GM12875 (cell line): ENCODE data around the gene MYH6.
"Not testable (repeated sequence)": the region's sequence is repeated elsewhere in the genome, so short reads cannot be mapped to it uniquely, and the experiment has no call there.

ENCODE experiments used
- H3K4me3 ChIP-seq: one replicate; pipeline ENCODE4 v1.5.1; 2011; ENCODE audit warnings: low read depth, low read length, control low read depth
- TF ChIP-seq, protein P1 (sequence below): IDR thresholded peaks from 2 replicates; pipeline ENCODE4 v1.5.1; 2011; ENCODE audit warnings: low read depth, mild to moderate bottlenecking, control low read depth, inconsistent platforms, low read length, moderate library complexity, borderline replicate concordance; ENCODE audit not compliant: insufficient read depth

The MYH6 gene

DNA sequence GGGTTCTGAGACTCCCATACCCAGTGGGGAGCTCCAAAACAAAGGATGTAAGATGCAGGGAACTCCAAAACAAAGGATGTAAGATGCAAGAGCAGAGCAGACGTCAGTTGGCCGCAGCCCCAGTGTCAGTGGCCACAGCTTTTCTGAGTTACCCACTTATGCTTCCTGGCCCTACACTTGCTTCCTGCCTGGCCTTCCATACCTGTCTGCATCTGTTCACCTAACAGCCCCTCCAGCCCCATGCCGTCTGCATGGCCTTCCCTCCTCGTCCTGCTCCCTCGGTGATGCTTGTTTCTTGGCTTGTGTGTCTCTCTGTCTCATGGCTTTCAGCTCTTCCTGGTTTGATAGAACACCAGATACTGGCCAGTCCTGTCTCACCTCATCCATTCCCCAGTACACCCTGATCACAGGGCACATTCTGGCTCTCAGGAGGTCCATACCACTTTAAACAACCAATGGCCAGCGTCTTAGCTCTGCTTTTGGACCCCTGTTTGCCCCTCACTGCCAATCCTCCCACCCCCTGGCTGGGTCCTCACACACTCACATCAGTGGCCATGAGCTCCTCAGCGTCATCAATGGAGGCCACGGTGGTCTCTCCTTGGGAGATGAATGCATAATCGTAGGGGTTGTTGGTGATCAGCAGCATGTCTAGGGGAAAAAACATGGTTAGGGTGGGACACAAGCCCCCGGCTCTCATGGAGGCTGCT, 22.1 kb upstream of the MYH6 start:
- no peak overlapping the region for H3K4me3 ChIP-seq
- TF ChIP-seq, protein P1, sequence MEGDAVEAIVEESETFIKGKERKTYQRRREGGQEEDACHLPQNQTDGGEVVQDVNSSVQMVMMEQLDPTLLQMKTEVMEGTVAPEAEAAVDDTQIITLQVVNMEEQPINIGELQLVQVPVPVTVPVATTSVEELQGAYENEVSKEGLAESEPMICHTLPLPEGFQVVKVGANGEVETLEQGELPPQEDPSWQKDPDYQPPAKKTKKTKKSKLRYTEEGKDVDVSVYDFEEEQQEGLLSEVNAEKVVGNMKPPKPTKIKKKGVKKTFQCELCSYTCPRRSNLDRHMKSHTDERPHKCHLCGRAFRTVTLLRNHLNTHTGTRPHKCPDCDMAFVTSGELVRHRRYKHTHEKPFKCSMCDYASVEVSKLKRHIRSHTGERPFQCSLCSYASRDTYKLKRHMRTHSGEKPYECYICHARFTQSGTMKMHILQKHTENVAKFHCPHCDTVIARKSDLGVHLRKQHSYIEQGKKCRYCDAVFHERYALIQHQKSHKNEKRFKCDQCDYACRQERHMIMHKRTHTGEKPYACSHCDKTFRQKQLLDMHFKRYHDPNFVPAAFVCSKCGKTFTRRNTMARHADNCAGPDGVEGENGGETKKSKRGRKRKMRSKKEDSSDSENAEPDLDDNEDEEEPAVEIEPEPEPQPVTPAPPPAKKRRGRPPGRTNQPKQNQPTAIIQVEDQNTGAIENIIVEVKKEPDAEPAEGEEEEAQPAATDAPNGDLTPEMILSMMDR: no peak

DNA sequence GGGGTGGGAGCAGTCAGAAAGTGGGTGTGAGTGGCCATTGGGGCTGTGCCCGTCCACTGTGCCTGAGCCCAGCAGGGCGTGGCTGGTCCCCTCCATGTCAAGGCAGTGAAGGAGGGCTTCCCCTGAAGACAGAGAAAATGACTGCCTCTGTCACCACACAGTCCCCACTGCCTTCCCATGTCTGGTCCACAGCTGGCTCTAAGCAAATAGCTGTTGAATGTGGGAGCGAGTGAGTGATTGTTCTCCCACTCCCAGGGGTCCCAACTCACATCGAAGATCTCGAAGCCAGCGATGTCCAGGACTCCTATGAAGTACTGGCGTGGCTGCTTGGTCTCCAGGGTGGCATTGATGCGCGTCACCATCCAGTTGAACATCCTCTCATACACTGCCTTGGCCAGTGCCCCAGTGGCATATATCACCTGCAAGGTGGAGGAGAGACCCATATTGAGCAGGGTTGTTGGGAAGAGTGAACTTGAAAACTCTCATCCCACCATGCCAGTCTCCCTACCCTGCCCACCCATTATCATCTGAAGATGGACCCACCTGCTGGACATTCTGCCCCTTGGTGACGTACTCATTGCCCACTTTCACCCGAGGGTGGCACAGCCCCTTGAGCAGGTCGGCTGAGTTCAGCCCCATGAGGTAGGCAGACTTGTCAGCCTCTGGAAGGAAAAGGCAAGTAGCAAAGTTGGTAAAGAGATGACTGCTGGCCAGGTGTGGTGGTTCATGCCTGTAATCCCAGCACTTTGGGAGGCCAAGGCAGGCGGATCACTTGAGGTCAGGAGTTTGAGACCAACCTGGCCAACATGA, 20.8 kb upstream of the MYH6 start:
- TF ChIP-seq, protein P1: no peak

DNA sequence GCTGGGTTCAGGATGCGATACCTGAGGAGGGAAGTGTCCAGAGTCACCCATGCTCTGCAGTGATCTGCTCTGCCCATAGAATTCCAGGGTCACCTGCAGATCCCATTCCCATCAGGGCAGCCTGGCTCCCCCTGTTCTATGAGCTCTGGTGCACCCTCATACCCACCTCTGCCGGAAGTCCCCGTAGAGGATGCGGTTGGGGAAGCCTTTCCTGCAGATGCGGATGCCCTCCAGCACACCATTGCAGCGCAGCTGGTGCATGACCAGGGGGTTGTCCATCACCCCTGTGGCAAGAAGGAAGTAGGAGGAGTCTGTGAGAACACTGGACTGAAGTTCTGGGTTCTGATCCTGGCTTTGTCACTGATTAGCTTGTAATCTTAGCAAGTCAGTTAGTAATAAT, 17.7 kb upstream of the MYH6 start:
- H3K4me3 ChIP-seq: not testable (repeated sequence)

More for the DNA sequence above, 20.8 kb upstream of the MYH6 start:
- H3K4me3 ChIP-seq: no peak overlapping the region

DNA sequence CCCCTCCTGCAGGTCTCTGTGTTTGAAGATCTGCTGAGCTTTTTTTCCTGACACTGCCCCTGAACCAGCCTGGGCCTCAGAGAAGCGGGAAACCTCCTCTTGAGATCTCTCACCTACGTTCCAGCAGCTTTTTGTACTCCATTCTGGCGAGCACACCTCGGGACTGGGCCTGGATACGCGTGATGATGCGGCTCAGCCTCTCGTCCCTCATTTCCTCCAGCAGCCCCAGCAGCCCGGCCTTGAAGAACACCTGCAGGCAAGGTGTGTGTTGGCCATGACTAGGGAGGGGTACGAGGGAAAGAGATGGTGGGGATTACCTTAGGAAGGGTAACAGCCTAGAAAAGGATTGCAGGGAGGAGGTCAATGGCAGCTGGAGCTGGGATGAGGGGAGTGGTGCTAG, 17.1 kb upstream of the MYH6 start:
- TF ChIP-seq, protein P1: no peak
- no peak overlapping the region for H3K4me3 ChIP-seq

DNA sequence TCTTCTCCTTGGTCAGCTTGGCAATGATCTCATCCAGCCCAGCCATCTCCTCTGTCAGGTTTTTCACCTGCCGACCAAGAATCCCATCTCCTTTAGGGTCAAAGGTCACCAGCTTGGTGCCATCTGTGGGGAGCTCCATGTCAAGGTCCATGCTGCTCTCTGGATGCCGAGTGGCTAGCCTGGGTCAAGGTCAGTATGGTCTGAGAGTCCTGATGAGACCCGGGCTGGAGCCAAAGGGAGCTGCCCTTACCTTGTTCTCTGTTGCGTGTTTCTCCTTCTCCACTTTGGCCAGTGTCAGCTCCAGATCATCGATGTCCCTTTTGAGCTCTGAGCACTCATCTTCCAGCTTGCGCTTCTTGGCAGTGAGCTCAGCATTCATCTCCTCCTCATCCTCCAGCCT, 15.6 kb upstream of the MYH6 start:
- TF ChIP-seq, protein P1: no peak
- no peak overlapping the region for H3K4me3 ChIP-seq

DNA sequence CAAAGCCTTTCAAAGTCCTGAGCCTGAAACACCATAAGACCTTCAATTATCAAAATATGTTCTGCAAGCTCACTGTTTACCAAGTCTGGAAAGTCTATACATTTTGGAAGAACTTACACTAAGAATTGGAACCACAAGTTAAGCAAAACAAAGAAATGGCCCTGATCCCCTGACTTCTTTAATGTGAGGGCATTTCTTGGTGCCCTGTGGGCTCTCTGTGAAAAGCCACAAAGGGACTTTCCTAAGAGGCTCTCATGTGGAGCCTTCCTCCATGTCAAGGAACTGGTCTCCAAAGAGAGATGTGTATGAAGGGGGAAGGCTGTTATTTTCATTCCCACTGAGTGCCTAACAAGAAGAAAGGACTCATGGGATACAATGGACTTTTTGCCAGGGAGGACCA, 13.5 kb upstream of the MYH6 start:
- no peak overlapping the region for H3K4me3 ChIP-seq
- TF ChIP-seq, protein P1: no peak

DNA sequence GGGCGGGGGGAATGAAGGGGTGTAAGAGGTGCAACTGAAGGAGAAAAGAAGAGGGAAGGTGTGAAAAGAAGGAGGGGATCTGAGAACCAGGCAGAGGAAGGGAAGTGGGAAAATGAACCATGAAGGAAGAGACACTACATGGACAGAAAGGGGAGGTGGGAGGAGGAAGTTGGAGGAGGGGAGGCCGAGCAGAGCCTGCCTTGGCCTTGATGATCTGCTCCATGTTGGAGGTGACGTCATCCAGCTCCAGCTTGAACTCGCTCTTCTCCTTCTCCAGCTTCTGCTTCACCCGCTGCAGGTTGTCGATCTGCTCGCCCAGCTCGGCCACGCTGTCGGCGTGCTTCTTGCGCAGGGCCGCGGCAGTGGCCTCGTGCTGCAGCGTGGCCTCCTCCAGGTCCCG, 11.6 kb upstream of the MYH6 start:
- not testable (repeated sequence) for H3K4me3 ChIP-seq

DNA sequence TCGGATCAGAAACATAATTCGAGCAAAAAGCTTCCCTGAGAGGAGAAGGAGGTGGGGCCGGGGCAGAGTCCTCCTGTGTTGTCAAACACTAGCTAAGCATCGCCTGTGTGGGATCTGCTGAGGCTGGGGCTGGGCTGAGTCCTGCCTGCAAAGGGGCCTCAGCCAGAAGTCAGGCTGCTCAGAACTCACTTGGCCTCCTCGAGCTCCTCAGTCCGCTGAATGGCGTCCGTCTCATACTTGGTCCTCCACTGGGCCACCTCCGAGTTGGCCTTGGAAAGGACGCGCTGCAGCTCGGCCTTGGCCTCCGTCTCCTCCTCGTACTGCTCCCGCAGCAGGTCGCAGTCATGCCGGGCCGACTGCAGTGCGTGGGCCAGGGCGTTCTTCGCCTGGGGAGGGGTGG, 9.9 kb upstream of the MYH6 start:
- TF ChIP-seq, protein P1: no peak
- no peak overlapping the region for H3K4me3 ChIP-seq

DNA sequence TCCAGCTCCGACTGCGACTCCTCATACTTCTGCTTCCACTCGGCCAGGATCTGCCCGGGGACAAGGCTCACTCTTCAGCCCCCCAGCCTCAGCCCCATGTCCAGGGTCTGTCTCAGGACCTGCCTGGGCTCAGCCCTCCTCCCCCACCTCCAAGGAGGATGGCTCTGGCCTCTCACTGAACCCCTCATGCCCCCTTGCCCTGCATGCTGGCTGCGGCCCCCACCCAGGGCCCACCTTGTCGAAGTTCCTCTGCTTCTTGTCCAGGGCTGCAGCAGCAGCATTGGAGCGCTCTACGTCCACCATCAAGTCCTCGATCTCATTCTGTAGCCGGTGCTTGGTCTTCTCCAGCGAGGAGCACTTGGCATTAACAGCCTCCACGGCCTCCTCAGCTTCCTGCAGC, 9.2 kb upstream of the MYH6 start:
- not testable (repeated sequence) for H3K4me3 ChIP-seq
